SH-SY5Y (cell line): Measurements from ENCODE around the gene HTR6.

Experiments
- GATA2 ChIP-seq: IDR thresholded peaks from 2 replicates; pipeline ENCODE4 v1.6.1; 2011; ENCODE audit warnings: mild to moderate bottlenecking, low read depth, low read length
- GATA3 ChIP-seq: IDR thresholded peaks from 2 replicates; pipeline ENCODE4 v1.6.1; 2011; ENCODE audit warnings: low read depth, mild to moderate bottlenecking, low read length, moderate library complexity

DNA sequence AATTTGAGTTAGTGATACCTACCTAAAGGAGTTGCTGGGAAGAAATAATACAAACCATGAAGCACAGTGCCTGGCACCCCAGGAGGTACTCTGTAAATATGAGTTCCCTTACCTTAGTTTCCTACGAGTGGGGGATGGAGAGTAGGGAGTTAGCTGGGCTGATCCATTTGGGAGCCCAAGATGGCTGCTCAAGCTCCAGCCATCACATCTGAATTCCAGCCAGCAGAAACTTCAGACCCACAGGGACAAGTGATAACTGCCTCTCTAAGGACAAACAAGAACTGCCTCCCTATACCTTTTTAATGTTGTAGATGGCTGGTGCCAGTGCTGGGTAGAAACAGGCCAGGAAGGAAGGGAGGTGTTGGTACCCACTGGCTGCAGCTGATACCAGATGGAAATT lies 22.7 kb downstream of the HTR6 start:
- TF ChIP-seq GATA2, result no peak
- TF ChIP-seq GATA3, result no peak
